NB4 (cell line): Measurements from ENCODE around the gene UBE2D3.

Experiments used
- CTCF ChIP-seq: IDR thresholded peaks from one replicate; pipeline ENCODE4 v1.5.1; 2012; ENCODE audit warnings: low read depth, low read length
- TF ChIP-seq, protein P1 (sequence below): IDR thresholded peaks from 2 replicates; pipeline ENCODE4 v1.6.1; 2011; ENCODE audit warnings: low read depth, low read length

GRCh38 chr4:102778720-102779119 is 48.6 kb downstream of the UBE2D3 start:
- TF ChIP-seq, protein P1, sequence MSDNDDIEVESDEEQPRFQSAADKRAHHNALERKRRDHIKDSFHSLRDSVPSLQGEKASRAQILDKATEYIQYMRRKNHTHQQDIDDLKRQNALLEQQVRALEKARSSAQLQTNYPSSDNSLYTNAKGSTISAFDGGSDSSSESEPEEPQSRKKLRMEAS: no peak
- TF ChIP-seq CTCF: no peak
